Tongue (tissue), 2 donors: ENCODE results near the gene LSP1. TPM values are rescaled to one million over a fixed set of nuclear protein-coding genes. Genes with fewer than 3 reads are reported as not detected.
A peak's percentile ranks its signal among the peaks of the same experiment; 100 is the strongest.

Source experiments
- DNase-seq: peaks from one replicate; pipeline ENCODE4 v3.0.0-alpha.2; 2015
- total RNA-seq: library from RNA; depleted of rRNA; stranded (reverse); fragments of >200 nt; gene quantifications from one replicate; pipeline ENCODE4 v1.2.3, GENCODE V29; 2014

LSP1 gene
- total RNA-seq, 1 donor from 2014 or later, result 84.2 TPM

GRCh38 chr11:1825039-1825740, 27.7 kb upstream of the LSP1 start:
- peak; percentile 61 for DNase-seq

GRCh38 chr11:1825785-1826451, 27.0 kb upstream of the LSP1 start:
- no peak for DNase-seq

- DNase-seq, result peak; percentile 60
These were observed 26.3 kb upstream of the LSP1 start for GRCh38 chr11:1826552-1827094.

DNA sequence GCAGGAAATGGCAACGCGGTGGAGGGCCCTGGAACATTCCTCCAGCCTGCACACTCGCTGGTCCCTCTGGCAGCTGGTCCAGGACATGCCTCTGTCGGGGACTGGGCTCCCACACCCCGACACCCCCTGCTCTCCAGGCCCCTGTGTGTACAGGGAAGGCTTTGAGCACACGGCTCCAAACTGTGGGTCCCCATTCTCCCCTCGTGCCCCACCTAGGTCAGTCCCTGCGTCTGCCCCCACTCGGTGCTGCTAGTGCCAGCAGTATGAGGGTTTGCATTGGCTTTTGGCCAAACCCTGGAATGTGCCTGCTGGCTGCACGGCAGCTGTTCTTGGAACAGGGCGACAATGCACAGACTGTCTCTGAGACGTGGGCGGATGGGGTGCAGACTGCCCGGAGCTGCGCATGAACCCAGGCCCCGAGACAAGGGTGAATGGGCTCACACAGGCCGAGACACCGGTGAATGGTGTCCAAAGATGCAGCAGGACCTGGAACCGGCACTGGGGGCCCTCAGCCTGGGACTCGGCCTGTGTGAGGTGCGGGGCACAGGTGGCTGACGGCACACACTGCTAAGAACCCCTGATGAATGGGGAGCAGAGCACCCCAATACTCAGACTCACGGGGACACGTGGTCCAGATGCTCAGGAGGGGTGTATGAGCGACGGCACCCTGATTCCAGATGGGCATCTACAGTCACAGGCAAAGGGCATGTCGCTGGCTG, 25.6 kb upstream of the LSP1 start:
- DNase-seq, result peak; percentile 97

- DNase-seq, result no peak
These were observed 25.0 kb upstream of the LSP1 start for GRCh38 chr11:1827931-1828330.

DNA sequence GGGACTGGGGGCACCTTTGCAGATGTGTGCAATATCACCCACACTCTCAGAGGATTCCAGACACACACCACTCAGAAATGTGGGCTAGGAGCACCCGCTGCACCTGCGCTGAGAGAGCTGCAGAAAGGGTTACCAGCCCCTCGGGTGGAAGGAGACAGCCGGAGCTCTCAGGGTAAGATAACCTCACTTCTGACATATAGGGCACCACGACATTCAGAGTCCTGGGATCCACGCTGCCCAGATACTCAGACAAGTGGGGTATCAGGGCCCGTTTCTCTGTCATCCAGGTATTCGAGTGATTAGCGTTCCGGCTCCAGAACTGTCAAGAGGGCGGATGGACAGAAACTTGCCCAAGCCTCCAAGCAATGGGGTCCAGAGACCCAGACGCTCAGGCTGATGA, 24.3 kb upstream of the LSP1 start:
- DNase-seq, result no peak

- DNase-seq, result no peak
These were observed 23.7 kb upstream of the LSP1 start for GRCh38 chr11:1829039-1829820.

DNA sequence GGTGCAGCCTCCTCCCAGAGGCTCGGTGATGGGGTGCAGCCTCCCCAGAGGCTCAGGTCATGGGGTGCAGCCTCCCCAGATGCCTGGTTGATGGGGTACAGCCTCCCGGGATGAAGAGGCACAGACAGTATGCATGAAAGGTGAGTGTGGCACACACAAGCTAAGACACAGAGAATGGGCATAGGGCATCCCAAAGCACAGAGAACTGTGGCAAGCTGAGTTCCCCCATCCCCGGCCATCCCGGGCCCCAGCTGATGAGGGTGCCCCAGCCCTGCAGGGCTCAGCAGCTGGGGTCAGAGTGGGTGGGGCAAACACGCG, 22.9 kb upstream of the LSP1 start:
- no peak for DNase-seq

- no peak for DNase-seq
These were observed 22.3 kb upstream of the LSP1 start for GRCh38 chr11:1830322-1831223.

DNA sequence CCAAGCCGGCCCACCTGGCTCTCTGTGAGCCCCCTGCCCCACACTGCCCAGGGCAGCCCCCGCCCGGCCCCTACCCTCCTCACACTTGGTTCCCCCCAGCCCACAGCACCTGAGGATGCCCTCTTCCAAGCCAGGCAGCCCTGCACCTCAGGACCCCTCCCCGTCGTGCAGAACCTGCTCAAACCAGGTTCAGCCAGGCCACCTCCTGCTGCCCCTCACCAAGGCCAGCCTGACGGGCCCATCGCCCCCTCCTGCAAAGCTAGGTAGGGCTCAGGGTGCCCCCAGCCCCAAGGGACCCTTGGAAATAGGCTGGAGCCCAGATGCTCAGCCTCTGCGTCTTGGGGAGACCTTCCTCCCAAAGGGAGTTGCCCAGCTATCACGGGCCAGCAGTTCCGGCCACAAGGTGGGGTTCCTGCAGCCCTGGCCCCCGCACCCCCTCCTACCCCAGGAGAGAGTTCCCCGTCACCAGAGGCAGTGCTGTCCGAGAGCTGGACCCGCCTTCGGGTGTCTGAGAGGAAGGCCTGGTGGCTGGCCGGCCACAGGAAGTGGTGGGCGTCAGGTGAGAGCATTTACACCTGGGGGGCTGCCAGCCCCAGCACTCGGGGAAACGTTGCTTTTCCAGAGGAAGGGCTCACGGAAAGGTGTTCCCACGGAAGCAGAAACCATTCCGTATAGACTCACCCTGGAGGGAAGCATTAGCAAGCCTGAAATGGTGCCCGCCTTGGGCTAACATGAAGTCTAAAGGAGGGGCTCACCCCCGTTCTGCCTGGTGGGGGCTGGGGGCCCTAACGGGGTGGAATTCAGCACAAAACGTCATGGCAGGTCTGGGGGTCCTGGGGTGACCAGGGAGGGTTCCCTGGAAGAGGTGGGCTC, 21.3 kb upstream of the LSP1 start:
- DNase-seq, result no peak

- DNase-seq, result peak; percentile 56
These were observed 20.5 kb upstream of the LSP1 start for GRCh38 chr11:1832211-1832919.

DNA sequence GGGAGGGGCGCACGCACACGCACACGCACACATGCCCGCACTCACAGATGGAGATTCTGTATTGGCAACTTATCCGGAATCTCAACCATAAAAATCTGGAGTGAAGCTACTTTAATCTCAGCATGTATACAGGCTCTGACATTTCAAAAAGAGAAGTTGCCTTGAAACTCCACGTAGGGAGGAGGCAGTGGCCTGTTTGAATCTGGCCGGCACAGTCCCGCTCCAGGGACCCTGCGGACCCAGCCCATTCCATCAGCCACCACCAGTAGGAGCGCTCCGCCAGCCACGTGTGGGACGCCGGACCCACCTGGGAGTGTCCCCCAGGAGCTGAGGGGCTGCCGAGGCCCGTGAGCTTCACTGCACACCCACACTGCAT, 20.0 kb upstream of the LSP1 start:
- DNase-seq, result no peak

DNA sequence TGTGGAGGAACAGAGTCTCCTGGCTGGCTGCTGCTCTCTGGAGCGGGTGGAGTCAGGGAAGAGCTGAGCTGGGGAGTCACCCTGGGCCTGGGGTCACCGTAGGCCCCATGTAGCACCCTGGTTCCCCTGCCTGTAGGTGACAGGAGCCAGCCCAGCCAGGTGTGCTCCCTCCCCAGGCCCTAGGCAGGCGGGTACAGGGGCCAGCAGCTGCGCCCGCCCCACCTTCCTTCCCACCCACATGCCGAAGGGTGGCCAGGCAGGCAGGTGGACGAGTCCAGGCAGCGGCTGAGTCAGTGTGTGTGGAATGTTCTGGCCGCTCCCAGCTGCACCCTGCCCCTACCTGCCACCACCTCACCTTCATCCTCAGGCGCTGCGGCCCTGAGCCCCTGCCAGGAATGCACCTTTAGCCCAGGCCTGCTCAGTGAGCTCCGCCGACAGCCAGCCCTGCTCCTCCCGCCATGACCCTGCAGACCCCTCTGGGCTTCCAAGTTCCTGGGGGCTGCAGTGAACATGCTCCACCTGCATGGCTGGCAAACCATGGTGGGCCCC, 18.7 kb upstream of the LSP1 start:
- DNase-seq, result peak; percentile 57

- DNase-seq, result peak; percentile 58
These were observed 17.9 kb upstream of the LSP1 start, which contains the start of gene SYT8 for GRCh38 chr11:1834779-1835670. Gene SYT8 (plus strand): TSS chr11:1834990. CDS start chr11:1835106, 116 bp downstream.

GRCh38 chr11:1835671-1836010, 17.2 kb upstream of the LSP1 start:
- no peak for DNase-seq

DNA sequence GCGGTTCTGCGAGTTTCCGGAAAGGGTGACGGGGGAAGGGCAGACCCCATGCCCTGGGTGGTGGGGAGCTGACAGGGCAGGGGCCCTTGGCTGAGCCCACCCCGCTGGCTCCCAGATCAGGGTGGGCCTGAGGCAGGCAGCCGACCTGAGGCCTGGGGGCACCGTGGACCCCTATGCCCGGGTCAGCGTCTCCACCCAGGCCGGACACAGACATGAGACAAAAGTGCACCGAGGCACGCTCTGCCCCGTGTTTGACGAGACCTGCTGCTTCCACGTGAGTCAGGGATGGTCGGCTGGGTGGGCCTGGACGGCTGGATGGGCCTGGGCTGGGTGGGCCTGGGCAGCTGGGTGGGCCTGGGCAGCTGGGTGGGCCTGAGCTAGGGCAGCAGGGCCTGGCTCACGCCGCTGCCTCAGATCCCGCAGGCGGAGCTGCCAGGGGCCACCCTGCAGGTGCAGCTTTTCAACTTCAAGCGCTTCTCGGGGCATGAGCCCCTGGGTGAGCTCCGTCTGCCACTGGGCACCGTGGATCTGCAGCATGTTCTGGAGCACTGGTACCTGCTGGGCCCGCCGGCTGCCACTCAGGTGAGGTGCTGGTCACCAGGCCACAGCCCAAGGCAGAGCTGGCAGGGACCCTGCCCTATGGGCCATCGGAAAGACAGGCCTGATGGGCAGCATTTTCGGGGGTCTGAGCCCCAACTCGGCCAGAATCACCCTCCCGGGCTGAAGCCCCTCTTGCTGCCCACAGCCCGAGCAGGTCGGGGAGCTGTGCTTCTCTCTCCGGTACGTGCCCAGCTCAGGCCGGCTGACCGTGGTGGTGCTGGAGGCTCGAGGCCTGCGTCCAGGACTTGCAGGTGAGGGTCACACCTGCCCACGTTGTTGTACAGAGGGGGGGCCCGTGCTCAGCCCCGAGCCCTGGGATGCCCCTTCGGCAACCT, 16.6 kb upstream of the LSP1 start:
- DNase-seq, result no peak
